B cell (primary cell): Measurements from ENCODE around the gene RNF26.

Source experiments
- EZH2 ChIP-seq: IDR thresholded peaks from 2 replicates; pipeline ENCODE4 v1.6.1; 2012; ENCODE audit warnings: borderline replicate concordance, low read depth, mild to moderate bottlenecking, moderate library complexity, low read length; ENCODE audit not compliant: insufficient read depth, poor library complexity, severe bottlenecking
- TF ChIP-seq, protein P1 (sequence below): fragments of 200-600 bp; IDR thresholded peaks from one replicate; pipeline ENCODE4 v1.8.0; 2022; ENCODE audit warnings: antibody characterized with exemption, mild to moderate bottlenecking

DNA sequence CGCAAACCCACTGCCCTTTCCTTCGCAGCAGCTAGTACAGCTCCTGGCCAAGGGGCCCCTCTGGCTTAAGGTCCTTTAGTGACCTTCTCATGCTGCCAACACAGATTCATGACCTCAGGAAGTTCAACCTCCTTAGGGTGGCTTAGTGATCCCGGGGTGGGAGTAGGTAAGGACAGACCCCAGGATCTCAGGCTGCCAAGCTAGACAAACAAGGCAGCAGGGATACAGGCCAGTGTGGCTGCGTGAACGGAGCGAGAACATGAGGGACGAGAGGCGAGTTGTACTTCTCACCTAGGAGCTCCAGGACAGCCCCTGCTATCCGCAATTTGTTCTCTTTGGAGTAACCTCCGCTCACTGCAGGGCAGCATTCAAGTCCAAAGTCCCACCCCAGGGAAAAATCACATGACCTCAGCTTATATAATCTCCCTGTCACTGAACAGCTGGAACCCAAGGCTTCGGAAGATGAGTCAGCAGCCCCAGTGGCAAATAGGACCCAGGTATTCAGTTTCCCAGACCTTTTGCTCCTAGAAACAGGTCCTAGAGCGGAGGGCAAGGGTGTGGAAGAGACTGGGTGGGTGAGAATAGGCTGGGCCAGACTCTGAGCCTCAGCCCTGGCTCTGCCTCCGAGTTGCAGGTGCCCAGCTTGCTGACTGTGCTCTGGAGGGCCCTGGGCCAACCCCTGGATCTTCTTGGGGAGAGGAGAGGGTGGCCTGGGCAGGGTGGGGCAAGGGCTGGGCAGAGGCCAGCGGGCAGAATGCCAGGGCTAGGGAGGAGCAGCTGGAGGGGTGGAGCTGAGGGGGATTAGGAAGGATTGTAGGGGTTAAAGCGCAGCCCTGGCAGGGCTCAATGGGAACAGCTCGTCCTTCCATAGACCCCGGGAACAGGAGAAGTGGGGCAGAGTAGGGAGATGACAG is 34.1 kb downstream of the RNF26 start:
- TF ChIP-seq, protein P1, sequence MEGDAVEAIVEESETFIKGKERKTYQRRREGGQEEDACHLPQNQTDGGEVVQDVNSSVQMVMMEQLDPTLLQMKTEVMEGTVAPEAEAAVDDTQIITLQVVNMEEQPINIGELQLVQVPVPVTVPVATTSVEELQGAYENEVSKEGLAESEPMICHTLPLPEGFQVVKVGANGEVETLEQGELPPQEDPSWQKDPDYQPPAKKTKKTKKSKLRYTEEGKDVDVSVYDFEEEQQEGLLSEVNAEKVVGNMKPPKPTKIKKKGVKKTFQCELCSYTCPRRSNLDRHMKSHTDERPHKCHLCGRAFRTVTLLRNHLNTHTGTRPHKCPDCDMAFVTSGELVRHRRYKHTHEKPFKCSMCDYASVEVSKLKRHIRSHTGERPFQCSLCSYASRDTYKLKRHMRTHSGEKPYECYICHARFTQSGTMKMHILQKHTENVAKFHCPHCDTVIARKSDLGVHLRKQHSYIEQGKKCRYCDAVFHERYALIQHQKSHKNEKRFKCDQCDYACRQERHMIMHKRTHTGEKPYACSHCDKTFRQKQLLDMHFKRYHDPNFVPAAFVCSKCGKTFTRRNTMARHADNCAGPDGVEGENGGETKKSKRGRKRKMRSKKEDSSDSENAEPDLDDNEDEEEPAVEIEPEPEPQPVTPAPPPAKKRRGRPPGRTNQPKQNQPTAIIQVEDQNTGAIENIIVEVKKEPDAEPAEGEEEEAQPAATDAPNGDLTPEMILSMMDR, result no peak
- TF ChIP-seq EZH2, result no peak
